Measurements from ENCODE around the gene SARM1.

Gene SARM1

DNA sequence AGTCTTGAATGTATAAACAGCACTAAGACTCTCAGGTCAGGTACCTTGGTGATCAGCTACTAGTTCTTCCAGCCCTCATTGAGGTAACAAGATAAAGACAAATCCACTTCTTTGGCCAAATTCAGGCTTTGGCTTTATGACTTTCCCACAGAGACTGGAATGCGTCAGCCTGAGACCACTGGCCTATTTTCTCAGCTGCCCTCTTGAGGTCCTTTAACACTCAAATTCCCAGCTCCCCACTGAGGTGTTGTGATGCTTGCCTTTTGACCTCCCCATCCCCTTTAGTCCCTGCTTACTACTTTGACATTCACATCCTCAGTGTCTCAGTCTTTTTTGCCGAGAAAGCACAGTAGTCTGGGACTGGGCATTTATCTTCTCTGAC, 25.3 kb upstream of the SARM1 start:
- TF ChIP-seq TAF1 (IDR thresholded peaks at IDR 0.05; ENCODE audit: low read depth) (no peak), CREB1 (IDR thresholded peaks at IDR 0.05; ENCODE audit: low read depth) (no peak), FOXM1 (IDR thresholded peaks at IDR 0.05; ENCODE audit: borderline replicate concordance, low read depth) (no peak), NFIC (IDR thresholded peaks at IDR 0.05) (no peak), ZBTB7A (IDR thresholded peaks at IDR 0.05; ENCODE audit: low read depth) (no peak), YY1 (IDR thresholded peaks at IDR 0.05; ENCODE audit: low read depth) (no peak), RAD21 (IDR thresholded peaks at IDR 0.05; ENCODE audit: low read depth) (no peak), TEAD4 (IDR thresholded peaks at IDR 0.05) (no peak), EGR1 (IDR thresholded peaks at IDR 0.05) (no peak), EP300 (IDR thresholded peaks at IDR 0.05; ENCODE audit: borderline replicate concordance) (no peak), CEBPB (IDR thresholded peaks at IDR 0.05) (no peak), TCF12 (IDR thresholded peaks at IDR 0.05; ENCODE audit: low read depth) (no peak)
- TF ChIP-seq, protein P1, sequence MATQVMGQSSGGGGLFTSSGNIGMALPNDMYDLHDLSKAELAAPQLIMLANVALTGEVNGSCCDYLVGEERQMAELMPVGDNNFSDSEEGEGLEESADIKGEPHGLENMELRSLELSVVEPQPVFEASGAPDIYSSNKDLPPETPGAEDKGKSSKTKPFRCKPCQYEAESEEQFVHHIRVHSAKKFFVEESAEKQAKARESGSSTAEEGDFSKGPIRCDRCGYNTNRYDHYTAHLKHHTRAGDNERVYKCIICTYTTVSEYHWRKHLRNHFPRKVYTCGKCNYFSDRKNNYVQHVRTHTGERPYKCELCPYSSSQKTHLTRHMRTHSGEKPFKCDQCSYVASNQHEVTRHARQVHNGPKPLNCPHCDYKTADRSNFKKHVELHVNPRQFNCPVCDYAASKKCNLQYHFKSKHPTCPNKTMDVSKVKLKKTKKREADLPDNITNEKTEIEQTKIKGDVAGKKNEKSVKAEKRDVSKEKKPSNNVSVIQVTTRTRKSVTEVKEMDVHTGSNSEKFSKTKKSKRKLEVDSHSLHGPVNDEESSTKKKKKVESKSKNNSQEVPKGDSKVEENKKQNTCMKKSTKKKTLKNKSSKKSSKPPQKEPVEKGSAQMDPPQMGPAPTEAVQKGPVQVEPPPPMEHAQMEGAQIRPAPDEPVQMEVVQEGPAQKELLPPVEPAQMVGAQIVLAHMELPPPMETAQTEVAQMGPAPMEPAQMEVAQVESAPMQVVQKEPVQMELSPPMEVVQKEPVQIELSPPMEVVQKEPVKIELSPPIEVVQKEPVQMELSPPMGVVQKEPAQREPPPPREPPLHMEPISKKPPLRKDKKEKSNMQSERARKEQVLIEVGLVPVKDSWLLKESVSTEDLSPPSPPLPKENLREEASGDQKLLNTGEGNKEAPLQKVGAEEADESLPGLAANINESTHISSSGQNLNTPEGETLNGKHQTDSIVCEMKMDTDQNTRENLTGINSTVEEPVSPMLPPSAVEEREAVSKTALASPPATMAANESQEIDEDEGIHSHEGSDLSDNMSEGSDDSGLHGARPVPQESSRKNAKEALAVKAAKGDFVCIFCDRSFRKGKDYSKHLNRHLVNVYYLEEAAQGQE (IDR thresholded peaks at IDR 0.05; ENCODE audit: low read depth): no peak
- TF ChIP-seq, protein P2, sequence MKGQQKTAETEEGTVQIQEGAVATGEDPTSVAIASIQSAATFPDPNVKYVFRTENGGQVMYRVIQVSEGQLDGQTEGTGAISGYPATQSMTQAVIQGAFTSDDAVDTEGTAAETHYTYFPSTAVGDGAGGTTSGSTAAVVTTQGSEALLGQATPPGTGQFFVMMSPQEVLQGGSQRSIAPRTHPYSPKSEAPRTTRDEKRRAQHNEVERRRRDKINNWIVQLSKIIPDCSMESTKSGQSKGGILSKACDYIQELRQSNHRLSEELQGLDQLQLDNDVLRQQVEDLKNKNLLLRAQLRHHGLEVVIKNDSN (IDR thresholded peaks at IDR 0.05): no peak
- TF ChIP-seq, protein P3, sequence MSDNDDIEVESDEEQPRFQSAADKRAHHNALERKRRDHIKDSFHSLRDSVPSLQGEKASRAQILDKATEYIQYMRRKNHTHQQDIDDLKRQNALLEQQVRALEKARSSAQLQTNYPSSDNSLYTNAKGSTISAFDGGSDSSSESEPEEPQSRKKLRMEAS (IDR thresholded peaks at IDR 0.05): no peak

DNA sequence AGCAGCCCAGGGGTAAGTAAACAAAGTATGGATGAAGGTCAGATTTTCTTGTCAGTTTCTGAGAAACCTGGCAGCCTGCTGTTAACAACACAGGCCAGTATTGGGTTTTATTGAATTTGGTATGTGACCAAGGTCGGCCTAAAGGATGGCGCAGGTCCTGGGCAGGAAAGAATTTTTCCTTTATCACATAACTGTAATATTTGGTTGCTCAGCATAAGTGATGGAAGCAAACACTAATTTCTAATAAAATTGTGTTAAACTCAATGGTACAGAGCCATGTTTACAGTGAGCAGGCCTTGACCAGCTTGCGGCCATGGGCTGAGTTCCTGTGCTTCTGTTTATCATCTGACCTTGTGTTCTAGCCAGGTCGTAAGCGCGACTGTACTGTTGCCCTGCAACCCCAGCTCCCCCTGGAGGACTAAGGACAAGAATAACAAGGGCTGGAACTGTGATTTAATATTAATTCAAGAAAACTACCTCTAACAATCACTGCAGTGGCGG, 24.7 kb upstream of the SARM1 start:
- TF ChIP-seq RAD21 (IDR thresholded peaks at IDR 0.05; ENCODE audit: low read depth) (peak; percentile 26; the same call in 1 of the 2 replicates), EGR1 (IDR thresholded peaks at IDR 0.05) (no peak), TAF1 (IDR thresholded peaks at IDR 0.05; ENCODE audit: low read depth) (no peak), FOXM1 (IDR thresholded peaks at IDR 0.05; ENCODE audit: borderline replicate concordance, low read depth) (no peak), ZBTB7A (IDR thresholded peaks at IDR 0.05; ENCODE audit: low read depth) (no peak)
- TF ChIP-seq, protein P2 (IDR thresholded peaks at IDR 0.05): no peak

DNA sequence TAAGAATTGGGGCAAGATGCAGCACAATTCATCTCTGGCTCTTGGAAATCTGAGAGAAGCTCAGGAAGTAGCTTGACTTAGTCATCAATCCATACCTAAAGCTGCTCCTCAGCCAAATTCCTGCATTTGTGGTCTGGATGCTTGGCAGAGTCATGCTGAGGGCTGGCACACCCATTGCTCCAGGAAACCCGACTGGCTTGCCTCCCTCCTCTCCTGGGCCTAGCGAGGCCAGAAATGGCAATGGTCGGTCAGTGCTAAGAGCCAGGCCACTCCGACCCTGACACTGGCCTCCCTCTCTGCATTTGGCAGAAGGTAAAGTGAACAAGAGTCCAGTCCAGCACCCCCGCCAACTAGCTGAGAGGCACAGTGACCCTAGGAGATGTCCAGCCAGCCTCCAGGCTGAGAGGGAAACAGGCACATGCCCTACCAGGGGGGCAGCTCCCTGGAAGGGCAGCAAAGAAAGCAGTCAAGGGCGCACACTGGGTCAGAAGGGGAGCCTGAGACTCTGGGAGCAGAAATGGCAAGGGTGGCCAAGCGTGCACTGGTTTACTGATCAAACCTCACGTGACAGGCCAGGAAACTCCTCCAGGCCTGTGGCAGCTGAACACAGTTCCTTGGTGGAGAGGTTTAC, 24.1 kb upstream of the SARM1 start:
- TF ChIP-seq, protein P3 (IDR thresholded peaks at IDR 0.05): no peak
- TF ChIP-seq TEAD4 (IDR thresholded peaks at IDR 0.05) (peak; percentile 61), EP300 (IDR thresholded peaks at IDR 0.05; ENCODE audit: borderline replicate concordance) (peak; percentile 3; the same call in 1 of the 2 replicates), CEBPB (IDR thresholded peaks at IDR 0.05) (no peak), YY1 (IDR thresholded peaks at IDR 0.05; ENCODE audit: low read depth) (no peak), NFIC (IDR thresholded peaks at IDR 0.05) (peak; percentile 57)
- TF ChIP-seq, protein P1 (IDR thresholded peaks at IDR 0.05; ENCODE audit: low read depth): no peak

DNA sequence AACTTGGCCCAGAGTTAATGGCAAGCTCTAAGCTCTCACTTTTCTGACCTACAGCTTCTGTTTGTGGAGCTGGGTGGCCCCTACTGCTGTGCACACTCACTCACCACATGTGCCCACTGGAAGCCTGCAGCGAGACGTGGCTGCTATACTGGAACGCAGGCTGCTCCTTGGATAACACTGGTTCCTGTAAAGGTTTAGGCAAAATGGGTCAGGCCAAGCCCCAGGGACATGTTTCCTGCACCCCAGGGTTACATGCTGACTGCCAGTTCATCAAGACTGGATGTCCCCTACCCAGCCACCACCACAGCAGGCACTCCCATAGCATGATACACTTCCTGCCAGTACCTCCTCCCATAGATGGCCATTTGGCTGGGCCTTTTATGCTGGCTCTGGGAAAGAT, 22.5 kb upstream of the SARM1 start:
- TF ChIP-seq CREB1 (IDR thresholded peaks at IDR 0.05; ENCODE audit: low read depth) (no peak), FOXM1 (IDR thresholded peaks at IDR 0.05; ENCODE audit: borderline replicate concordance, low read depth) (no peak), EP300 (IDR thresholded peaks at IDR 0.05; ENCODE audit: borderline replicate concordance) (no peak), CEBPB (IDR thresholded peaks at IDR 0.05) (no peak), NFIC (IDR thresholded peaks at IDR 0.05) (no peak), ZBTB7A (IDR thresholded peaks at IDR 0.05; ENCODE audit: low read depth) (no peak), TCF12 (IDR thresholded peaks at IDR 0.05; ENCODE audit: low read depth) (no peak), RAD21 (IDR thresholded peaks at IDR 0.05; ENCODE audit: low read depth) (no peak), EGR1 (IDR thresholded peaks at IDR 0.05) (no peak), YY1 (IDR thresholded peaks at IDR 0.05; ENCODE audit: low read depth) (no peak), TAF1 (IDR thresholded peaks at IDR 0.05; ENCODE audit: low read depth) (no peak), TEAD4 (IDR thresholded peaks at IDR 0.05) (no peak)
- TF ChIP-seq, protein P3 (IDR thresholded peaks at IDR 0.05): no peak
- TF ChIP-seq, protein P2 (IDR thresholded peaks at IDR 0.05): no peak
- TF ChIP-seq, protein P1 (IDR thresholded peaks at IDR 0.05; ENCODE audit: low read depth): no peak
